ENCODE measurements around the gene TLN1.

Gene TLN1

GRCh38 chr9:35682051-35682450 lies 49.9 kb downstream of the TLN1 start:
- TF ChIP-seq, protein P1, sequence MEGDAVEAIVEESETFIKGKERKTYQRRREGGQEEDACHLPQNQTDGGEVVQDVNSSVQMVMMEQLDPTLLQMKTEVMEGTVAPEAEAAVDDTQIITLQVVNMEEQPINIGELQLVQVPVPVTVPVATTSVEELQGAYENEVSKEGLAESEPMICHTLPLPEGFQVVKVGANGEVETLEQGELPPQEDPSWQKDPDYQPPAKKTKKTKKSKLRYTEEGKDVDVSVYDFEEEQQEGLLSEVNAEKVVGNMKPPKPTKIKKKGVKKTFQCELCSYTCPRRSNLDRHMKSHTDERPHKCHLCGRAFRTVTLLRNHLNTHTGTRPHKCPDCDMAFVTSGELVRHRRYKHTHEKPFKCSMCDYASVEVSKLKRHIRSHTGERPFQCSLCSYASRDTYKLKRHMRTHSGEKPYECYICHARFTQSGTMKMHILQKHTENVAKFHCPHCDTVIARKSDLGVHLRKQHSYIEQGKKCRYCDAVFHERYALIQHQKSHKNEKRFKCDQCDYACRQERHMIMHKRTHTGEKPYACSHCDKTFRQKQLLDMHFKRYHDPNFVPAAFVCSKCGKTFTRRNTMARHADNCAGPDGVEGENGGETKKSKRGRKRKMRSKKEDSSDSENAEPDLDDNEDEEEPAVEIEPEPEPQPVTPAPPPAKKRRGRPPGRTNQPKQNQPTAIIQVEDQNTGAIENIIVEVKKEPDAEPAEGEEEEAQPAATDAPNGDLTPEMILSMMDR (IDR thresholded peaks at IDR 0.05; ENCODE audit: insufficient read depth, missing control alignments): no peak
- FAIRE-seq (no peak), DNase-seq (ENCODE audit: insufficient read length, low spot score) (no peak)

DNA sequence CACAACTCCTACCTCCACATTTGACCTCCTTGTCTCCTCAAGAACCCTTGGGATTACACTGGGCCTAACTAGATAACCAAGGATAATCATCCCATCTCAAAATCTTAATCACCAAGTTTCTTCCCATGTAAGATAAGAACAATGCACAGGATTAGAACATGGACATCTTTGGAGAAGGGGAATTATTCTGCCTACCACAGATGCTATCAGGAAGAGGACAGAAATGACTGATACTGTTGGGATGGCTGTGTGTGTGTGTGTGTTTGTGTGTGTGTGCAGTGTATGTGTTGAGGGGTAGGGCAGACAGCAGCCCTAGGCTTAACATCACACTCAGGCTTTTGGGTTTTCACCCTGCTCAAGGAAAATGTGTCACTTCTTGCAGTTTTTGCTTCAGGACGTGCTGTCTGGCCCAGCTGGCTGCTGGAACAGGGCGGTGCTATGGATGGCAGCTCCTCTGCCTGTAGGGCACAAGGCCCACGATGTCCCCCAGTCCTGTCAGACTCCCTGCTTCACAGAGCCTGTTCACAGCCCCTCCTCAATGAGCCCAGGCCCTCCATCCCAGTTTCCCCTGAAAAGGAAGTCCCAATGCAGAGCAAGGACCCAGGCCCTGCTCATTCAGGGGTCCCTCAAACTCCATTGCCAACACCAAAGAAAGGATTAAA lies 50.5 kb downstream of the TLN1 start:
- no peak for FAIRE-seq
- TF ChIP-seq, protein P1 (IDR thresholded peaks at IDR 0.05; ENCODE audit: insufficient read depth, missing control alignments): no peak
- DNase-seq (ENCODE audit: insufficient read length, low spot score): no peak

DNA sequence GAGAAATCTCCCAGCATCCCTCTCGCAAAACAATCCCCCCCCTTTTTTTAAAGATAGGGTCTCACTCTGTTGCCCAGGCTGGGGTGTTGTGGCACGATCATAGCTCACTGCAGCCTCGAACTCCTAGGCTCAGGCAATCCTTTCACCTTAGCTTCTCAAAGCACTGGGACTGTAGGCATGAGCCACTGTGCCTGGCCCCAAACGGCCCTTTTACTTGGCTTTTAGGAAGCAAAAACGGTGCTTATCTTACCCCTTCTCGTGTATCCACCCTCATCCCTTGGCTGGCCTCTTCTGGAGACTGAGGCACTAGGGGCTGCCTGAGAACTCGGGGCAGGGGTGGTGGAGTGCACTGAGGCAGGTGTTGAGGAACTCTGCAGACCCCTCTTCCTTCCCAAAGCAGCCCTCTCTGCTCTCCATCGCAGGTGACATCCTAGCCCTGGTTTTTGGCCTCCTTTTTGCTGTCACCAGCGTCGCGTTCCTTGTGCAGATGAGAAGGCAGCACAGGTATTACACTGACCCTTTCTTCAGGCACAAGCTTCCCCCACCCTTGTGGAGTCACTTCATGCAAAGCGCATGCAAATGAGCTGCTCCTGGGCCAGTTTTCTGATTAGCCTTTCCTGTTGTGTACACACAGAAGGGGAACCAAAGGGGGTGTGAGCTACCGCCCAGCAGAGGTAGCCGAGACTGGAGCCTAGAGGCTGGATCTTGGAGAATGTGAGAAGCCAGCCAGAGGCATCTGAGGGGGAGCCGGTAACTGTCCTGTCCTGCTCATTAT lies 51.5 kb downstream of the TLN1 start:
- no peak for DNase-seq (ENCODE audit: insufficient read length, low spot score)
- TF ChIP-seq, protein P1 (IDR thresholded peaks at IDR 0.05; ENCODE audit: insufficient read depth, missing control alignments): no peak
- no peak for FAIRE-seq

- DNase-seq (ENCODE audit: insufficient read length, low spot score): no peak
Observed at GRCh38 chr9:35679766-35680330, 52.1 kb downstream of the TLN1 start.

GRCh38 chr9:35679091-35679490 lies 52.9 kb downstream of the TLN1 start:
- TF ChIP-seq, protein P1 (IDR thresholded peaks at IDR 0.05; ENCODE audit: insufficient read depth, missing control alignments): no peak
- DNase-seq (ENCODE audit: insufficient read length, low spot score): no peak
- no peak for FAIRE-seq

More at GRCh38 chr9:35679766-35680330, 52.1 kb downstream of the TLN1 start:
- TF ChIP-seq, protein P1 (IDR thresholded peaks at IDR 0.05; ENCODE audit: insufficient read depth, missing control alignments): no peak
- no peak for FAIRE-seq

- no peak for DNase-seq (ENCODE audit: insufficient read length, low spot score)
- FAIRE-seq: no peak
- TF ChIP-seq, protein P1 (IDR thresholded peaks at IDR 0.05; ENCODE audit: insufficient read depth, missing control alignments): no peak
Observed at GRCh38 chr9:35675732-35676392, 56.1 kb downstream of the TLN1 start.
